Measurements from ENCODE around the gene VARS1.
A peak's percentile ranks its signal among the peaks of the same experiment; 100 is the strongest.

Gene VARS1

GRCh38 chr6:31837369-31838113 is 42.0 kb upstream of the VARS1 start:
- TF ChIP-seq CTCF (IDR thresholded peaks at IDR 0.05; ENCODE audit: low read depth, low read length) (no peak), MYC (IDR thresholded peaks at IDR 0.05; ENCODE audit: low read depth, low read length) (peak; percentile 30)
- peak; percentile 62 for DNase-seq (ENCODE audit: low read depth)
- peak overlapping the region; percentile 98 for H3K4me3 ChIP-seq (ENCODE audit: low read depth, low read length)

GRCh38 chr6:31836474-31837368 is 41.2 kb upstream of the VARS1 start:
- TF ChIP-seq POLR2A (IDR thresholded peaks at IDR 0.05; ENCODE audit: extremely low read depth, insufficient read length) (no peak), MAX (IDR thresholded peaks at IDR 0.05; ENCODE audit: low read depth, low read length) (no peak), MYC (IDR thresholded peaks at IDR 0.05; ENCODE audit: low read depth, low read length) (no peak), CTCF (IDR thresholded peaks at IDR 0.05; ENCODE audit: low read depth, low read length) (no peak)
- H3K4me3 ChIP-seq (ENCODE audit: low read depth, low read length) = peak overlapping the region; percentile 98
- DNase-seq (ENCODE audit: low read depth) = peak; percentile 50

- no peak for DNase-seq (ENCODE audit: low read depth)
- TF ChIP-seq MYC (IDR thresholded peaks at IDR 0.05; ENCODE audit: low read depth, low read length) (no peak), MAX (IDR thresholded peaks at IDR 0.05; ENCODE audit: low read depth, low read length) (0 out of 2 replicates have a peak, but pooled peaks have one; percentile 31)
- H3K4me3 ChIP-seq (ENCODE audit: low read depth, low read length) = peak overlapping the region; percentile 98
Measured at GRCh38 chr6:31836047-31836473, 40.5 kb upstream of the VARS1 start.

GRCh38 chr6:31834367-31835250 is 39.1 kb upstream of the VARS1 start:
- peak; percentile 93 for DNase-seq (ENCODE audit: low read depth)
- TF ChIP-seq POLR2A (IDR thresholded peaks at IDR 0.05; ENCODE audit: extremely low read depth, insufficient read length) = peak; percentile 97
- no peak; the same call in 1 of the 2 replicates for TF ChIP-seq MAX (IDR thresholded peaks at IDR 0.05; ENCODE audit: low read depth, low read length)
- TF ChIP-seq CTCF (IDR thresholded peaks at IDR 0.05; ENCODE audit: low read depth, low read length) = no peak
- TF ChIP-seq MYC (IDR thresholded peaks at IDR 0.05; ENCODE audit: low read depth, low read length) = peak; percentile 42

GRCh38 chr6:31831350-31832215 is 36.0 kb upstream of the VARS1 start:
- peak; percentile 67 for DNase-seq (ENCODE audit: low read depth)
- no peak for TF ChIP-seq MYC (IDR thresholded peaks at IDR 0.05; ENCODE audit: low read depth, low read length)
- no peak for TF ChIP-seq CTCF (IDR thresholded peaks at IDR 0.05; ENCODE audit: low read depth, low read length)
- TF ChIP-seq MAX (IDR thresholded peaks at IDR 0.05; ENCODE audit: low read depth, low read length) = no peak
- no peak for TF ChIP-seq POLR2A (IDR thresholded peaks at IDR 0.05; ENCODE audit: extremely low read depth, insufficient read length)

More at GRCh38 chr6:31834367-31835250, 39.1 kb upstream of the VARS1 start:
- peak overlapping the region; percentile 98 for H3K4me3 ChIP-seq (ENCODE audit: low read depth, low read length)

More at GRCh38 chr6:31831350-31832215, 36.0 kb upstream of the VARS1 start:
- peak overlapping the region; percentile 98 for H3K4me3 ChIP-seq (ENCODE audit: low read depth, low read length)
